SU-DHL-6 (cell line): ENCODE measurements around the gene TBC1D8.

Source experiments
- H2AFZ ChIP-seq: fragments of 200-600 bp; sonication (generic); 2 replicates; pipeline ENCODE4 v1.6.1; 2014; ENCODE audit warnings: low read depth, mild to moderate bottlenecking, moderate library complexity, mixed read lengths, antibody characterized with exemption, low read length; ENCODE audit not compliant: severe bottlenecking
- H3F3A ChIP-seq: fragments of 200-600 bp; shearing (Covaris generic); 2 replicates; pipeline ENCODE4 v1.6.0; 2016; ENCODE audit warnings: antibody characterized with exemption, mild to moderate bottlenecking; ENCODE audit not compliant: insufficient read depth
- H3K27ac ChIP-seq: fragments of 200-600 bp; sonication (generic); 2 replicates; pipeline ENCODE4 v1.5.1; 2016; ENCODE audit warnings: low read depth, mild to moderate bottlenecking, low read length, moderate library complexity, mixed read lengths
- H3K27me3 ChIP-seq: fragments of 200-600 bp; sonication (generic), shearing (Covaris generic); 2 replicates; pipeline ENCODE4 v1.6.0; 2014; ENCODE audit warnings: mild to moderate bottlenecking, low read length
- H3K36me3 ChIP-seq: fragments of 200-600 bp; sonication (generic); 2 replicates; pipeline ENCODE4 v1.6.1; 2014; ENCODE audit warnings: mild to moderate bottlenecking, low read length, mixed read lengths
- H3K4me2 ChIP-seq: fragments of 300-600, 200-600 bp; shearing (Covaris generic), sonication (generic); 2 replicates; pipeline ENCODE4 v1.6.0; 2014; ENCODE audit warnings: low read length, low read depth, mild to moderate bottlenecking; ENCODE audit not compliant: poor library complexity, severe bottlenecking
- H3K4me3 ChIP-seq: fragments of 200-600 bp; sonication (generic); 2 replicates; pipeline ENCODE4 v1.5.1; 2014; ENCODE audit warnings: antibody characterized with exemption, low read length, mild to moderate bottlenecking, mixed read lengths; ENCODE audit not compliant: insufficient read depth, poor library complexity, severe bottlenecking
- H3K79me2 ChIP-seq: fragments of 200-600 bp; sonication (generic); 2 replicates; pipeline ENCODE4 v1.6.1; 2014; ENCODE audit warnings: mild to moderate bottlenecking, low read length, moderate library complexity; ENCODE audit not compliant: insufficient read depth
- H3K9ac ChIP-seq: fragments of 200-600 bp; sonication (generic); 2 replicates; pipeline ENCODE4 v1.7.0; 2014; ENCODE audit warnings: mild to moderate bottlenecking, low read length
- H3K9me2 ChIP-seq: fragments of 200-600 bp; sonication (generic); replicated peaks from 2 replicates; pipeline ENCODE4 v1.6.1; 2014; ENCODE audit warnings: low read length; ENCODE audit not compliant: insufficient read depth
- H3K9me3 ChIP-seq: fragments of 200-600 bp; sonication (generic); 2 replicates; pipeline ENCODE4 v1.6.1; 2014; ENCODE audit warnings: low read length, mixed read lengths; ENCODE audit not compliant: insufficient read depth
- H4K20me1 ChIP-seq: fragments of 200-600 bp; sonication (generic); 2 replicates; pipeline ENCODE4 v1.6.1; 2014; ENCODE audit warnings: low read depth, mild to moderate bottlenecking, antibody characterized with exemption, low read length, moderate library complexity, mixed read lengths
- EZH2phosphoT487 ChIP-seq: fragments of 200-600 bp; sonication (generic), shearing (Covaris generic); conservative IDR thresholded peaks from 2 replicates; pipeline ENCODE4 v1.6.1; 2018; ENCODE audit warnings: mild to moderate bottlenecking, antibody characterized with exemption, low read length, moderate library complexity, mixed read lengths
- TF ChIP-seq, protein P1 (sequence below): fragments of 200-600 bp; sonication (generic); IDR thresholded peaks from one replicate; pipeline ENCODE4 v1.5.1; 2017; ENCODE audit warnings: antibody characterized with exemption, mild to moderate bottlenecking, low read length, moderate library complexity; ENCODE audit not compliant: insufficient read depth, poor library complexity, severe bottlenecking

Gene TBC1D8

DNA sequence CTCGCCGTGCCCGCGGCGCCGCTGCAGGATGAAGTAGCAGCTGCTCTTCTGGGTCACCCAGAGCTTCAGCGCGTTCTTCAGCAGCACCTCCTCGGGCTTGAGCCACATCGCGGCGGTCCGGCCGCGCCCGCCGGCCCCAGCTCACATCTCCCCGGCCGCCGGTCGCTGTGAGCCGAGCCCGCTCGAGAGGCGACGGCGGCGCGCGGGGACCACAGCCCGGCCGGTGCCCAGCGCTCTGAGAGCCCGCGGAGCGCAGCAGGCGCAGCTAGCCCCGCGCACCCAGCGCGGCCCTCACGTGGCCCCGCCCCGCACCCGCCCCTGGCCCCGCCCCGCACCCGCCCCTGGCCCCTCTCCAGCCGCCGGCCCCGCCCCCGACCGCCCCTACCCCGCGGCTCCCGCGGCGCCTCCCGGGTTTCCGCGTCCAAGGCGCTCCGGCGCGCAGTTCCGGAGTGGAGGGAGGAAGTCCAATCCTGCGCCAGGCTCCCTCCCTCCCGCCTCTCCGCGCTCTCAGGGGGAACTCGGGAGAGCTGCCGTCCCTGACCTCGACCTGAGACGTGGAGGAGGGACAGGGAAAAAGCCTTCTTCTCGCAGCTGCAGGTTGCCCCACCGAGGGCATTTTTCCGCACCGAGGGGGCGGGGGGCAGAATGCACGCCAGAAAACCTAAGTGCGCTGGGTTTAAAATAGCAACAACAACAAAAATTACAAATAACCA lies at the start of gene TBC1D8:
Gene TBC1D8 (minus strand): TSS at position 237 of the 713 bp plus-strand sequence. CDS start 129 bp downstream, at position 108.
- Histone ChIP-seq H3F3A (no peaks in the 10 kb centered on the region), H3K9ac (peak within 1 kb of the TSS; percentile 41; the same call in 1 of the 2 replicates), H3K9me2 (no peaks in the 10 kb centered on the region), H3K4me3 (peak within 1 kb of the TSS; percentile 56), H2AFZ (no peak within 1 kb of the TSS), H4K20me1 (no peaks in the 10 kb centered on the region), H3K4me2 (peak within 1 kb of the TSS; percentile 61), H3K9me3 (no peaks in the 10 kb centered on the region), H3K27ac (no peak within 1 kb of the TSS), H3K27me3 (no peaks in the 10 kb centered on the region), H3K79me2 (no peaks in the 10 kb centered on the region), H3K36me3 (no peaks in the 10 kb centered on the region)
- no peak for TF ChIP-seq EZH2phosphoT487
- TF ChIP-seq, protein P1, sequence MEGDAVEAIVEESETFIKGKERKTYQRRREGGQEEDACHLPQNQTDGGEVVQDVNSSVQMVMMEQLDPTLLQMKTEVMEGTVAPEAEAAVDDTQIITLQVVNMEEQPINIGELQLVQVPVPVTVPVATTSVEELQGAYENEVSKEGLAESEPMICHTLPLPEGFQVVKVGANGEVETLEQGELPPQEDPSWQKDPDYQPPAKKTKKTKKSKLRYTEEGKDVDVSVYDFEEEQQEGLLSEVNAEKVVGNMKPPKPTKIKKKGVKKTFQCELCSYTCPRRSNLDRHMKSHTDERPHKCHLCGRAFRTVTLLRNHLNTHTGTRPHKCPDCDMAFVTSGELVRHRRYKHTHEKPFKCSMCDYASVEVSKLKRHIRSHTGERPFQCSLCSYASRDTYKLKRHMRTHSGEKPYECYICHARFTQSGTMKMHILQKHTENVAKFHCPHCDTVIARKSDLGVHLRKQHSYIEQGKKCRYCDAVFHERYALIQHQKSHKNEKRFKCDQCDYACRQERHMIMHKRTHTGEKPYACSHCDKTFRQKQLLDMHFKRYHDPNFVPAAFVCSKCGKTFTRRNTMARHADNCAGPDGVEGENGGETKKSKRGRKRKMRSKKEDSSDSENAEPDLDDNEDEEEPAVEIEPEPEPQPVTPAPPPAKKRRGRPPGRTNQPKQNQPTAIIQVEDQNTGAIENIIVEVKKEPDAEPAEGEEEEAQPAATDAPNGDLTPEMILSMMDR = no peak

DNA sequence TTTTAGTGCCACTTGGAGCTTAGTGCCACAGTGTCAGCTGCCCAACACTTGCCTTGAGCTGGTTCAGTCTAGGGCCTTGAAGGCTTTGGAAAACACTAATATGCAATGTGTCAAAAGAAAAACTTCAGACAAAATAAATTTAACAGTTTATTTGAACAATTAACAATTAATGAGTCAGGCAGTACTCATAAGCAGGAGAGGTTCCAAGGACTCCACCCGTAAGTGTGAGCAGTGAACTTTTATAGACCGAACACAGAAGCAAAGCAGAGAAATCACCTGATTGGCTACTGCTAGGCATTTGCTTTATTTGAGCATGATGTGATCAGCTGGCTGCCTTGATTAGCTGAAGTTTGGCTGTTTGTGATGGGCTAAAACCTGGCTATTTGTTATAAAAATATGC lies 49.5 kb upstream of the TBC1D8 start:
- Histone ChIP-seq H3K27ac (no peak overlapping the region), H3K79me2 (no peaks in the 10 kb centered on the region), H3F3A (no peaks in the 10 kb centered on the region), H3K4me2 (no peak overlapping the region), H3K27me3 (no peaks in the 10 kb centered on the region), H4K20me1 (no peaks in the 10 kb centered on the region), H3K9me2 (no peaks in the 10 kb centered on the region), H3K9me3 (no peaks in the 10 kb centered on the region), H3K4me3 (no peak overlapping the region), H2AFZ (no peak overlapping the region), H3K9ac (no peak overlapping the region), H3K36me3 (no peaks in the 10 kb centered on the region)
- TF ChIP-seq, protein P1 = no peak
- TF ChIP-seq EZH2phosphoT487 = no peak

DNA sequence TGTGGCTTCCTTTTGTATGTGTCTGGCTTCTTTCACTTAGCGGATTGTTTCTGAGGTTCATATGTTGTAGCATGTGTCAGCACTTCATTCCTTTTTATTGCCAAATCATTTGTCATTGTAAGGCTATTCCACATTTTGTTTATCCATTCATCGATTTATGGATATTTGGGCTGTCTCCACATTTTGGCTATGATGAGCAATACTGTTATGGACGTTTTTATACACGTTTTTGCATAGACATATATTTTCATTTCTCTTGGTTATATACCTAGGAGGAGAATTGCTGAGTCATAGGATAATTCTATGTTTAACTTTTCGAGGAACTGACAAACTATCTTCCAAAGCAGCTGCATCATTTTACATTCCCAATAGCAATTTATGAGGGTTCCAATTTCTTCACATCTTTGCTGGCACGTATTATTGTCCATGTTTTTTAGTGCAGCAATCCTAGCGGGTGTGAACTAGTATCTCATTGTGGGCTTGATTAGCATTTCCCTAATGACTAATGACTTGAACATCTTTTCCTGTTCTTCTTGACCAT lies 48.1 kb upstream of the TBC1D8 start:
- Histone ChIP-seq H3K9me3 (no peaks in the 10 kb centered on the region), H3K36me3 (no peaks in the 10 kb centered on the region), H3K9ac (no peak overlapping the region), H3K4me2 (no peak overlapping the region), H3K79me2 (no peaks in the 10 kb centered on the region), H3K9me2 (no peaks in the 10 kb centered on the region), H3K27me3 (no peaks in the 10 kb centered on the region), H3F3A (no peaks in the 10 kb centered on the region), H3K4me3 (no peak overlapping the region), H3K27ac (no peak overlapping the region), H2AFZ (no peak overlapping the region), H4K20me1 (no peaks in the 10 kb centered on the region)
- TF ChIP-seq EZH2phosphoT487 = no peak
- TF ChIP-seq, protein P1 = no peak
